ENCODE data around the gene TP73. TPM values are rescaled to one million over a fixed set of nuclear protein-coding genes. Genes with fewer than 3 reads are reported as not detected.

TP73 gene
- total RNA-seq, 1 experiment from 2014 or later, result 2.6 TPM

GRCh38 chr1:3744646-3745045 lies 92.3 kb downstream of the TP73 start:
- Histone ChIP-seq H4K20me1 (ENCODE audit: low read length) (peaks cover 22% of the 10 kb centered on the region; the same call in 1 of the 2 replicates), H3K27ac (ENCODE audit: low read length) (no peak overlapping the region), H3F3A (ENCODE audit: low read length, unreplicated experiment) (no peaks in the 10 kb centered on the region), H3K9me2 (replicated peaks; ENCODE audit: low read length) (no peaks in the 10 kb centered on the region), H3K9me3 (ENCODE audit: low read length) (no peaks in the 10 kb centered on the region), H3K27me3 (ENCODE audit: low read length) (0 out of 2 replicates have a peak, but pooled peaks cover 3% of the 10 kb centered on the region), H2AFZ (ENCODE audit: low read length) (no peak overlapping the region), H3K4me1 (ENCODE audit: insufficient read depth, low read length) (peaks cover 31% of the 10 kb centered on the region), H3K36me3 (ENCODE audit: low read depth, low read length) (peaks cover 18% of the 10 kb centered on the region; the same call in 1 of the 2 replicates), H3K9ac (ENCODE audit: low read length) (no peak overlapping the region), H3K4me3 (ENCODE audit: low read length) (peak overlapping the region; percentile 87; the same call in 1 of the 2 replicates), H3K4me2 (ENCODE audit: low read length) (peak overlapping the region; percentile 96), H3K79me2 (ENCODE audit: low read length) (peaks cover 41% of the 10 kb centered on the region)
- BruUV-seq (replicated peaks), result no TSS peak
- ChIA-PET CTCF (no interaction called here), POLR2A (ENCODE audit: unreplicated experiment) (interaction anchor here (0.5 kb wide), 1 partner anchor 20 kb away, joined by 3 read pairs; no protein-coding TSS in a partner anchor)
- ATAC-seq (no peak), DNase-seq (no peak)
- intact Hi-C loops (cut with micrococcal nuclease), result no loop called here
- TF ChIP-seq CTCF (conservative IDR thresholded peaks at IDR 0.05; ENCODE audit: low read depth, low read length) (no peak), EZH2phosphoT487 (IDR thresholded peaks at IDR 0.05; ENCODE audit: borderline replicate concordance, low read length) (no peak), EZH2 (IDR thresholded peaks at IDR 0.05; ENCODE audit: low read length, unreplicated experiment) (no peak)

DNA sequence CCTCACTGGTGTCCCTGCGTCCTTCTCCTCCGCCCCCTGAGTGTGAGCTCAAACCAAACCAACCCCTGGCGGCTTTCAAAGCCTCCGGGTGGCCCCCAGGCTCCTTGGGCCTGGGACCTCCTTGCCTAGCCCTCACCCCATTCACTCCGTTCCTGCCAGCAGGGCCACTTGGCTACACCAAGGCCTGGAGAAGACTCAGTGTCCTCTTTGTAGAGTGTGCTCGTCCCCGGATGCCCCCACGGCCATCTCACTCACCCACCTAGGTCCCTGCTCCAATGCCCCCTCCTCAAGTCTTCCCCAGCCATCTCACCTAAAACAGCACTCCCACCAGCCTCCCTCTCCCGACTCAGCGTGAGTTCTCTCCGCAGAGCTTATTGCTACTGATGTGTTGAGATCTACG lies 92.8 kb downstream of the TP73 start:
- intact Hi-C loops (cut with micrococcal nuclease), result no loop called here
- no peak overlapping the region for H3K9ac ChIP-seq (ENCODE audit: low read length)
- H3K4me1 ChIP-seq (ENCODE audit: insufficient read depth, low read length), result peaks cover 31% of the 10 kb centered on the region
- no TSS peak for BruUV-seq (replicated peaks)
- peaks cover 4% of the 10 kb centered on the region for H3K27me3 ChIP-seq (ENCODE audit: low read length)
- peak overlapping the region; percentile 96 for H3K4me2 ChIP-seq (ENCODE audit: low read length)
- peaks cover 41% of the 10 kb centered on the region for H3K79me2 ChIP-seq (ENCODE audit: low read length)
- no peaks in the 10 kb centered on the region for H3K9me3 ChIP-seq (ENCODE audit: low read length)
- no peak overlapping the region for H2AFZ ChIP-seq (ENCODE audit: low read length)
- no peaks in the 10 kb centered on the region for H3F3A ChIP-seq (ENCODE audit: low read length, unreplicated experiment)
- peaks cover 15% of the 10 kb centered on the region; the same call in 1 of the 2 replicates for H3K36me3 ChIP-seq (ENCODE audit: low read depth, low read length)
- ATAC-seq, result no peak
- DNase-seq, result no peak
- H3K4me3 ChIP-seq (ENCODE audit: low read length), result peak overlapping the region; percentile 87; the same call in 1 of the 2 replicates
- ChIA-PET CTCF (no interaction called here), POLR2A (ENCODE audit: unreplicated experiment) (no interaction called here)
- H3K27ac ChIP-seq (ENCODE audit: low read length), result no peak overlapping the region
- peaks cover 22% of the 10 kb centered on the region; the same call in 1 of the 2 replicates for H4K20me1 ChIP-seq (ENCODE audit: low read length)
- TF ChIP-seq EZH2phosphoT487 (IDR thresholded peaks at IDR 0.05; ENCODE audit: borderline replicate concordance, low read length) (no peak), EZH2 (IDR thresholded peaks at IDR 0.05; ENCODE audit: low read length, unreplicated experiment) (no peak), CTCF (conservative IDR thresholded peaks at IDR 0.05; ENCODE audit: low read depth, low read length) (no peak)
- no peaks in the 10 kb centered on the region for H3K9me2 ChIP-seq (replicated peaks; ENCODE audit: low read length)

DNA sequence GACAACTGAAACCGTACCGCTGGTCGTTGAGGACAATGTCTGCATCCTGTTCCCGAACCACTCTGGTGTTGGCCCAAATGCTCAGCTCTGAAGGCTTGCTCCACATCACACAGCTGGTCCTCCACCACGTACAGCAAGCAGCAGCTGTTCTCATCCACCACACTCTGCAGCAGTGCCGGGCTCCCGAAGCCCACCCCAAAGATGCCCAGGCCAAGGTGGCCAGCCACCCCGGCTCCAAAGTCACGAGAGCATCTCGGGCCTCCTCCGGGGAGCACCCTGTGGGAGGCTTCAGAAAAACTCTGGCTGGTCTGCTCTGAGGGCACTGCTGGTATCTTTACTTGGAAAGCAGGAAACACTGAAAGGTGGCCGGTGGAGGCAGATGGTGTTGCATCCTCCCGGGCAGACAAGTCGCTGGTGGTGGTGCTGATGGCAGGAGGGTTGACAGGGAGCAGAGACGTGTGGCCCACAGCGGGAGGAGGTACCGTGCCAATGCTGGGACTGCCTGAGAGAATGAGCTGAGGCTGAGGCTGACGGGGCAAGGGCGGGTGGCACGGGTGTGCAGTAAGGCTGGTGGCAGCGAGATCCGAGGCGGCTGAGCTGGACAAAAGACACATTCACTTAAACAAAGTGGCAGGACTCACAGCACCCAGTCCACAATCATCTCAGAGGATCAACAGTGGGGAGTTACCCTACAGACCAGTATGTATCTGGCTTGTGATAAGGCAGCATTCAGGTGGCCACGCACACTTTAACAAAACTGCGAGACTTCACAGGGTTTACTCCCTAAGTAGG lies 93.5 kb downstream of the TP73 start:
- peak; percentile 11 for ATAC-seq
- H3K36me3 ChIP-seq (ENCODE audit: low read depth, low read length), result peaks cover 14% of the 10 kb centered on the region; the same call in 1 of the 2 replicates
- H3K27me3 ChIP-seq (ENCODE audit: low read length), result peaks cover 11% of the 10 kb centered on the region
- peak overlapping the region; percentile 96 for H3K4me2 ChIP-seq (ENCODE audit: low read length)
- H2AFZ ChIP-seq (ENCODE audit: low read length), result peak overlapping the region; percentile 76
- H3F3A ChIP-seq (ENCODE audit: low read length, unreplicated experiment), result no peaks in the 10 kb centered on the region
- DNase-seq, result no peak
- H3K9me3 ChIP-seq (ENCODE audit: low read length), result no peaks in the 10 kb centered on the region
- peaks cover 41% of the 10 kb centered on the region for H3K79me2 ChIP-seq (ENCODE audit: low read length)
- no peak overlapping the region for H3K27ac ChIP-seq (ENCODE audit: low read length)
- H3K4me3 ChIP-seq (ENCODE audit: low read length), result peak overlapping the region; percentile 87
- TF ChIP-seq EZH2phosphoT487 (IDR thresholded peaks at IDR 0.05; ENCODE audit: borderline replicate concordance, low read length) (no peak), EZH2 (IDR thresholded peaks at IDR 0.05; ENCODE audit: low read length, unreplicated experiment) (no peak), CTCF (conservative IDR thresholded peaks at IDR 0.05; ENCODE audit: low read depth, low read length) (no peak)
- intact Hi-C loops (cut with micrococcal nuclease), result loop anchor here (2.0 kb wide), 1 partner anchor 51 kb away; the partner anchor contains the start of gene LRRC47
- CTCF ChIA-PET, result no interaction called here
- no peaks in the 10 kb centered on the region for H3K9me2 ChIP-seq (replicated peaks; ENCODE audit: low read length)
- BruUV-seq (replicated peaks), result TSS peak; percentile 36
- POLR2A ChIA-PET (ENCODE audit: unreplicated experiment), result no interaction called here
- H4K20me1 ChIP-seq (ENCODE audit: low read length), result peaks cover 22% of the 10 kb centered on the region; the same call in 1 of the 2 replicates
- H3K4me1 ChIP-seq (ENCODE audit: insufficient read depth, low read length), result peaks cover 31% of the 10 kb centered on the region
- no peak overlapping the region; the same call in 1 of the 2 replicates for H3K9ac ChIP-seq (ENCODE audit: low read length)

All from PC-3 (cell line).